KMS-11 (cell line): ENCODE data around the gene PHKG1.
"Not testable (repeated sequence)": the region's sequence is repeated elsewhere in the genome, so short reads cannot be mapped to it uniquely, and the experiment has no call there.

Experiments used
- H2AFZ ChIP-seq: fragments of 200-600 bp; sonication (generic); 2 replicates; pipeline ENCODE4 v1.6.1; 2016; ENCODE audit warnings: antibody characterized with exemption, mixed run types, low read depth
- H3K27ac ChIP-seq: fragments of 200-600 bp; sonication (generic); 2 replicates; pipeline ENCODE4 v1.6.1; 2016; ENCODE audit warnings: mild to moderate bottlenecking, mixed run types
- H3K27me3 ChIP-seq: fragments of 200-600 bp; sonication (generic); 2 replicates; pipeline ENCODE4 v1.6.1; 2017; ENCODE audit warnings: mild to moderate bottlenecking, low read depth, mixed run types, moderate library complexity; ENCODE audit not compliant: insufficient read depth
- H3K36me3 ChIP-seq: fragments of 200-600 bp; sonication (generic); 2 replicates; pipeline ENCODE4 v1.6.1; 2017; ENCODE audit warnings: mild to moderate bottlenecking, mixed run types; ENCODE audit not compliant: insufficient read depth
- H3K4me1 ChIP-seq: fragments of 200-600 bp; sonication (generic); 2 replicates; pipeline ENCODE4 v1.6.1; 2016; ENCODE audit warnings: mild to moderate bottlenecking, low read depth, mixed run types; ENCODE audit not compliant: poor library complexity, severe bottlenecking
- H3K4me2 ChIP-seq: fragments of 200-600 bp; sonication (generic); 2 replicates; pipeline ENCODE4 v1.7.0; 2016; ENCODE audit warnings: mild to moderate bottlenecking, mixed run types
- H3K4me3 ChIP-seq: fragments of 200-600 bp; sonication (generic); IDR thresholded peaks from 2 replicates; pipeline ENCODE4 v1.6.1; 2017; ENCODE audit warnings: low read depth, low read length, mixed read lengths; ENCODE audit not compliant: insufficient read depth
- H3K79me2 ChIP-seq: fragments of 200-600 bp; sonication (generic); 2 replicates; pipeline ENCODE4 v1.6.1; 2016; ENCODE audit warnings: low read depth, mixed run types; ENCODE audit not compliant: insufficient read depth
- H3K9ac ChIP-seq: fragments of 200-600 bp; sonication (generic); 2 replicates; pipeline ENCODE4 v1.6.1; 2016; ENCODE audit warnings: mild to moderate bottlenecking, mixed run types
- H4K20me1 ChIP-seq: fragments of 200-600 bp; sonication (generic); 2 replicates; pipeline ENCODE4 v1.6.1; 2016; ENCODE audit warnings: mild to moderate bottlenecking, mixed run types; ENCODE audit not compliant: insufficient read depth
- CTCF ChIP-seq: fragments of 200-600 bp; sonication (generic); conservative IDR thresholded peaks from 2 replicates; pipeline ENCODE4 v1.6.1; 2017; ENCODE audit warnings: low read depth, mild to moderate bottlenecking, antibody characterized with exemption, low read length, moderate library complexity, mixed read lengths

PHKG1 gene

GRCh38 chr7:56046721-56047445 lies 45.9 kb downstream of the PHKG1 start:
- no peak for TF ChIP-seq CTCF
- Histone ChIP-seq H4K20me1 (no peaks in the 10 kb centered on the region), H3K9ac (no peak overlapping the region), H3K27ac (no peak overlapping the region), H2AFZ (no peak overlapping the region), H3K4me2 (no peak overlapping the region), H3K79me2 (peaks cover 20% of the 10 kb centered on the region), H3K4me1 (peaks cover 14% of the 10 kb centered on the region), H3K4me3 (no peak overlapping the region), H3K27me3 (no peaks in the 10 kb centered on the region), H3K36me3 (no peaks in the 10 kb centered on the region)

DNA sequence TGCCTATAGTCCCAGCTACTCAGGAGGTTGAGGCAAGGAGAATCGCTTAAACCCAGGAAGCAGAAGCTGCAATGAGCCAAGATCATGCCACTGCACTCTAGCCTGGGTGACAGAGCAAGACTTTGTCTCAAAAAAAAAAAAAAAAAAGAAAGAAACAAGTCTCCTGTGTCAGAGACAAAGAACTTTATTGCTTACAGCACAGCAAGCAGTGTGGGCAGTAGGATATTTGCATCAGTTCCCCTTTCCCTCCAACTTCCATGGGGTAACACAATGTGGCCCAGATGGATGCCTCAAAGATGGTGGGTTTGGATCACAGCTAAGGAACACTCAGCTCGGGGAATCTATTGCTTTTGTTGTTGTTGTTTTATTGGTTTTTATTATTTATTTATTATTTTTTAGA lies 47.0 kb downstream of the PHKG1 start:
- not testable (repeated sequence) for H3K27ac ChIP-seq, H3K4me2 ChIP-seq, H3K9ac ChIP-seq, H3K4me3 ChIP-seq, H3K36me3 ChIP-seq, H3K27me3 ChIP-seq, H4K20me1 ChIP-seq, H2AFZ ChIP-seq
- Histone ChIP-seq H3K79me2 (peaks cover 13% of the 10 kb centered on the region), H3K4me1 (peaks cover 14% of the 10 kb centered on the region)

DNA sequence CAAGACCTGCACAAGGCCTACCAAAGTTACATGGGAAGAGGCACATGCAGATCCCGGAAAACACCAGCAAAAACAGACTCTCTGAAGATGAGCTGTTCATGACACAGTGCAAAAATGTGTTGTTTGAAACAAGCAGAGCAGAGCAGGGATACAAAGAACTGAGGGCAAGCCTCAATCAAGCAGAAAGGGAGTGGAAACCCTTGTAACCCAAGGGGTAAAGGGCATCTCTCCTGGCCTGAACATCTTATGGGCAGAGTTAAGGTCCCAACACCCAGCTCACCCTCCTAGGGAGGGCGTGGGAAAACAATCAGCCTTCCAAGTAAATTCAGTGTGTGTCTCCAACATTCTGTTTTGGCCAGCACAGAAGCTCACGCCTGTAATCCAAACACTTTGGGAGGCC lies 52.0 kb downstream of the PHKG1 start:
- no peaks in the 10 kb centered on the region for H3K4me1 ChIP-seq
- no peak overlapping the region for H3K4me2 ChIP-seq
- H3K4me3 ChIP-seq: no peak overlapping the region
- no peak overlapping the region for H2AFZ ChIP-seq
- TF ChIP-seq CTCF: no peak
- H3K9ac ChIP-seq: no peak overlapping the region
- H4K20me1 ChIP-seq: no peaks in the 10 kb centered on the region
- H3K36me3 ChIP-seq: no peaks in the 10 kb centered on the region
- no peak overlapping the region for H3K27ac ChIP-seq
- no peaks in the 10 kb centered on the region for H3K79me2 ChIP-seq
- no peaks in the 10 kb centered on the region for H3K27me3 ChIP-seq

DNA sequence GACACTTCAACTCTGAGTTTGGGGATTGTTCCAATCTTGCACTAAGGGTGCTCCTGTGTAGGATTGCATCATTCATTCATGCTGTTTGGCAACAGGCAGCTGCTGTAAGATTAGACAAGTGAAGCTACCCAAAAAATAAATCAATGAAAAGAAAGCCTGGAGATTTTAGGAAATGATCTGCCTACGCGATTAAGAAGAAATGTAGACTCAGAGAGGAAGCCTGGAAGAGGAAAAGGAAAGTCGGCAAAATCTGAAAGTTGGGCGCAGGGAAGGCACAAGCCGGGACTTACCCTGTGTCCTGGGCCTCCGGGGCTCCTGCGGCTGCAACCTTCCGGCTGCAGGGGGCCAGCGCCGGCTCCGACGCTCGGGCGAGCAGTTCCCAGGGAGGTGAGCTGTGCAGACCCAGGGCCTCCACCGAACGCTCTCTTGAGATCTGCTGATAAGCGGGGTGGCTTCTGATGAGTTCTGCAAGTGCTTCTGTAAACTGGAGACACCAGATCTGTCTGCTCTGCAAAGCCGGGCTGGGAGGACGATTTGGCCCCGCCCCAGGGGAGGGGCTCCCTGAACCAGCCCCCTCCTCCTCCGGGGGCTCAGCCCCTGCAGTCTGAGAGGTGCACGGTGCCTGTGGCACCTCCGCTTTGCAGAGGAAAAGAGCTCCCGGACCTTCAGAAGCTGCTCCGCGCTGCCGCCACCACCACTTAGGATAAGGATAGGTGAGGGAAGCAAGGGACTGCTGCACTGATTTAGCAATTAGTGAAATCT lies 58.9 kb downstream of the PHKG1 start:
- Histone ChIP-seq H3K4me2 (peak overlapping the region; percentile 44), H2AFZ (peak overlapping the region; percentile 98), H3K9ac (peak overlapping the region; percentile 56), H3K27ac (peak overlapping the region; percentile 70), H4K20me1 (no peaks in the 10 kb centered on the region), H3K27me3 (no peaks in the 10 kb centered on the region), H3K79me2 (peaks cover 23% of the 10 kb centered on the region), H3K4me1 (peaks cover 18% of the 10 kb centered on the region), H3K36me3 (no peaks in the 10 kb centered on the region), H3K4me3 (no peak overlapping the region)
- TF ChIP-seq CTCF: peak; percentile 34; the same call in 1 of the 2 replicates

DNA sequence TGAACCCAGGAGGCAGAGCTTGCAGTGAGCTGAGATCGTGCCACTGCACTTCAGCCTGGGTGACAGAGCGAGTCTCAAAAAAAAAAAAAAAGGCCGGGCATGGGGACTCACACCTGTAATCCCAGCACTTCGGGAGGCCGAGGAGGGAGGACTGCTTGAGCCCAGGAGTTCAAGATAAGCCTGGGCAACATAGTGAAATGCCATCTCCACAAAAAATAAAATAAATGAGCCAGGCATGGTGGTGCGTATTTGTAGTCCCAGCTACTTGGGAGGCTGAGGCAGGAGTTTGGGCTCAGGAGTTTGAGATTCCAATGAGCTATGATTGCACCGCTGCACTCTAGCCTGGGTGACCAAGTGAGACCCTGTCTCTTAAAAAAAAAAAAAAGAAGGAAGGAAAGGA lies 60.2 kb downstream of the PHKG1 start:
- Histone ChIP-seq H3K79me2 (peaks cover 24% of the 10 kb centered on the region), H3K4me2 (peak overlapping the region; percentile 44), H3K4me1 (peaks cover 18% of the 10 kb centered on the region)
- not testable (repeated sequence) for H3K27me3 ChIP-seq, H4K20me1 ChIP-seq, H3K27ac ChIP-seq, H3K9ac ChIP-seq, H2AFZ ChIP-seq, H3K4me3 ChIP-seq, H3K36me3 ChIP-seq

DNA sequence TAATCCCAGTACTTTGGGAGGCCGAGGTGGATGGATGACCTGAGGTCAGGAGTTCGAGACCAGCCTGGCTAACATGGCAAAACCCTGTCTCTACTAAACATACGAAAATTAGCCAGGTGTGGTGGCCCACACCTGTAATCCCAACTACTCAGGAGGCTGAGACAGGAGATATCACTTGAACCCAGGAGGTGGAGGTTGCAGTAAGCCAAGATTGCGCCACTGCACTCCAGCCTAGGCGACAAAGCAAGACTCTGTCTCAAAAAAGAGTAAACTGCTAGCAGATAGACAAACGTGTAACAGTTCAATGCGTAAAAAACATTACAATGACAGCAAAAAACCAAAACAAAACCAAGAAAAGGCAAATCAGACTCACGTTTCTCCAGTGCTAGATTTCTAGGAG lies 61.2 kb downstream of the PHKG1 start:
- not testable (repeated sequence) for H3K27me3 ChIP-seq, H4K20me1 ChIP-seq, H3K4me2 ChIP-seq, H3K36me3 ChIP-seq, H2AFZ ChIP-seq, H3K4me3 ChIP-seq, H3K9ac ChIP-seq, H3K27ac ChIP-seq
- peaks cover 24% of the 10 kb centered on the region for H3K79me2 ChIP-seq
- peaks cover 18% of the 10 kb centered on the region for H3K4me1 ChIP-seq
